Activated T-cell treated with anti-CD3 and anti-CD28 coated beads, Interleukin-2, amount 50 U/mL, for 24 hours (primary cell): Measurements from ENCODE around the gene DNAH11.
"Not testable (repeated sequence)": the region's sequence is repeated elsewhere in the genome, so short reads cannot be mapped to it uniquely, and the experiment has no call there.

Experiments
- DNase-seq: peaks from one replicate; pipeline ENCODE4 v3.0.0-alpha.2; 2020
- H3K27ac Mint-ChIP-seq: 2 replicates; pipeline ENCODE4 v1.8.0; 2020; ENCODE audit warnings: mild to moderate bottlenecking, mixed read lengths
- H3K27me3 Mint-ChIP-seq: 2 replicates; pipeline ENCODE4 v1.8.0; 2020; ENCODE audit warnings: mixed read lengths
- H3K36me3 Mint-ChIP-seq: 2 replicates; pipeline ENCODE4 v1.8.0; 2020; ENCODE audit warnings: low read depth, mixed read lengths
- H3K4me1 Mint-ChIP-seq: 2 replicates; pipeline ENCODE4 v1.8.0; 2020; ENCODE audit warnings: low read depth, mixed read lengths
- H3K4me3 Mint-ChIP-seq: 2 replicates; pipeline ENCODE4 v1.8.0; 2020; ENCODE audit warnings: mild to moderate bottlenecking, moderate library complexity, mixed read lengths
- H3K9me3 Mint-ChIP-seq: 2 replicates; pipeline ENCODE4 v1.8.0; 2020; ENCODE audit warnings: mixed read lengths

The DNAH11 gene

GRCh38 chr7:21700587-21700986, 157.7 kb downstream of the DNAH11 start:
- not testable (repeated sequence) for H3K4me1 Mint-ChIP-seq, H3K9me3 Mint-ChIP-seq, H3K27me3 Mint-ChIP-seq

GRCh38 chr7:21702303-21702702, 159.5 kb downstream of the DNAH11 start:
- Mint-ChIP-seq H3K4me3 (no peak overlapping the region), H3K4me1 (no peaks in the 10 kb centered on the region), H3K27me3 (no peaks in the 10 kb centered on the region), H3K36me3 (no peaks in the 10 kb centered on the region), H3K9me3 (peaks cover 2% of the 10 kb centered on the region), H3K27ac (no peak overlapping the region)
- DNase-seq, result no peak

More at GRCh38 chr7:21700587-21700986, 157.7 kb downstream of the DNAH11 start:
- H3K4me3 Mint-ChIP-seq, H3K36me3 Mint-ChIP-seq, H3K27ac Mint-ChIP-seq, DNase-seq: not testable (repeated sequence)

- no peaks in the 10 kb centered on the region for H3K36me3 Mint-ChIP-seq
- no peaks in the 10 kb centered on the region for H3K27me3 Mint-ChIP-seq
- H3K4me3 Mint-ChIP-seq, result no peak overlapping the region
- H3K4me1 Mint-ChIP-seq, result no peaks in the 10 kb centered on the region
- no peak for DNase-seq
- peaks cover 2% of the 10 kb centered on the region for H3K9me3 Mint-ChIP-seq
- H3K27ac Mint-ChIP-seq, result no peak overlapping the region
Measured at GRCh38 chr7:21704359-21704758, 161.5 kb downstream of the DNAH11 start.

- H3K36me3 Mint-ChIP-seq, result no peaks in the 10 kb centered on the region
Measured at GRCh38 chr7:21706131-21706530, 163.3 kb downstream of the DNAH11 start.

GRCh38 chr7:21707566-21707965, 164.7 kb downstream of the DNAH11 start:
- Mint-ChIP-seq H3K27me3 (peaks cover 7% of the 10 kb centered on the region), H3K4me1 (no peaks in the 10 kb centered on the region), H3K36me3 (no peaks in the 10 kb centered on the region), H3K27ac (no peak overlapping the region), H3K4me3 (no peak overlapping the region), H3K9me3 (no peaks in the 10 kb centered on the region)
- DNase-seq, result no peak

More at GRCh38 chr7:21706131-21706530, 163.3 kb downstream of the DNAH11 start:
- Mint-ChIP-seq H3K27me3 (no peaks in the 10 kb centered on the region), H3K4me3 (no peak overlapping the region), H3K9me3 (no peaks in the 10 kb centered on the region), H3K4me1 (no peaks in the 10 kb centered on the region), H3K27ac (no peak overlapping the region)
- no peak for DNase-seq

GRCh38 chr7:21708096-21708495, 165.3 kb downstream of the DNAH11 start:
- H3K4me1 Mint-ChIP-seq, result no peaks in the 10 kb centered on the region
- H3K27ac Mint-ChIP-seq, result no peak overlapping the region
- no peak overlapping the region for H3K4me3 Mint-ChIP-seq
- H3K36me3 Mint-ChIP-seq, result no peaks in the 10 kb centered on the region
- H3K27me3 Mint-ChIP-seq, result peaks cover 7% of the 10 kb centered on the region
- H3K9me3 Mint-ChIP-seq, result no peaks in the 10 kb centered on the region
- no peak for DNase-seq

- Mint-ChIP-seq H3K27ac (no peak overlapping the region), H3K4me1 (no peaks in the 10 kb centered on the region), H3K4me3 (no peak overlapping the region), H3K9me3 (no peaks in the 10 kb centered on the region), H3K27me3 (peaks cover 6% of the 10 kb centered on the region), H3K36me3 (no peaks in the 10 kb centered on the region)
- DNase-seq, result no peak
Measured at GRCh38 chr7:21717323-21717722, 174.5 kb downstream of the DNAH11 start.

- no peak overlapping the region for H3K4me3 Mint-ChIP-seq
- no peaks in the 10 kb centered on the region for H3K4me1 Mint-ChIP-seq
- no peak for DNase-seq
- H3K27me3 Mint-ChIP-seq, result peaks cover 2% of the 10 kb centered on the region
- H3K9me3 Mint-ChIP-seq, result no peaks in the 10 kb centered on the region
- no peak overlapping the region for H3K27ac Mint-ChIP-seq
- no peaks in the 10 kb centered on the region for H3K36me3 Mint-ChIP-seq
Measured at GRCh38 chr7:21718391-21718790, 175.6 kb downstream of the DNAH11 start.

GRCh38 chr7:21719846-21720245, 177.0 kb downstream of the DNAH11 start:
- Mint-ChIP-seq H3K27me3 (no peaks in the 10 kb centered on the region), H3K36me3 (no peaks in the 10 kb centered on the region), H3K27ac (no peak overlapping the region), H3K4me3 (no peak overlapping the region), H3K9me3 (no peaks in the 10 kb centered on the region), H3K4me1 (no peaks in the 10 kb centered on the region)
- DNase-seq, result no peak

- no peaks in the 10 kb centered on the region for H3K4me1 Mint-ChIP-seq
- no peaks in the 10 kb centered on the region for H3K36me3 Mint-ChIP-seq
- no peak overlapping the region for H3K4me3 Mint-ChIP-seq
- no peaks in the 10 kb centered on the region for H3K9me3 Mint-ChIP-seq
- no peaks in the 10 kb centered on the region for H3K27me3 Mint-ChIP-seq
- no peak overlapping the region for H3K27ac Mint-ChIP-seq
- no peak for DNase-seq
Measured at GRCh38 chr7:21722371-21722770, 179.5 kb downstream of the DNAH11 start.

- no peak overlapping the region for H3K4me3 Mint-ChIP-seq
- no peak for DNase-seq
- H3K27ac Mint-ChIP-seq, result no peak overlapping the region
- H3K9me3 Mint-ChIP-seq, result no peaks in the 10 kb centered on the region
- no peaks in the 10 kb centered on the region for H3K27me3 Mint-ChIP-seq
- no peaks in the 10 kb centered on the region for H3K4me1 Mint-ChIP-seq
- H3K36me3 Mint-ChIP-seq, result no peaks in the 10 kb centered on the region
Measured at GRCh38 chr7:21724562-21724961, 181.7 kb downstream of the DNAH11 start.

- no peaks in the 10 kb centered on the region for H3K36me3 Mint-ChIP-seq
- H3K4me3 Mint-ChIP-seq, result no peak overlapping the region
- no peak overlapping the region for H3K27ac Mint-ChIP-seq
- H3K27me3 Mint-ChIP-seq, result no peaks in the 10 kb centered on the region
- no peak for DNase-seq
- no peaks in the 10 kb centered on the region for H3K9me3 Mint-ChIP-seq
- no peaks in the 10 kb centered on the region for H3K4me1 Mint-ChIP-seq
Measured at GRCh38 chr7:21730399-21730798, 187.6 kb downstream of the DNAH11 start.

- no peaks in the 10 kb centered on the region for H3K36me3 Mint-ChIP-seq
- H3K9me3 Mint-ChIP-seq, result no peaks in the 10 kb centered on the region
- no peaks in the 10 kb centered on the region for H3K4me1 Mint-ChIP-seq
- H3K4me3 Mint-ChIP-seq, result no peak overlapping the region
- H3K27me3 Mint-ChIP-seq, result no peaks in the 10 kb centered on the region
- DNase-seq, result no peak
- H3K27ac Mint-ChIP-seq, result no peak overlapping the region
Measured at GRCh38 chr7:21731977-21732376, 189.1 kb downstream of the DNAH11 start.

- not testable (repeated sequence) for DNase-seq, H3K4me3 Mint-ChIP-seq, H3K27me3 Mint-ChIP-seq, H3K27ac Mint-ChIP-seq, H3K36me3 Mint-ChIP-seq, H3K9me3 Mint-ChIP-seq, H3K4me1 Mint-ChIP-seq
Measured at GRCh38 chr7:21732956-21733355, 190.1 kb downstream of the DNAH11 start.

GRCh38 chr7:21733837-21734236, 191.0 kb downstream of the DNAH11 start:
- H3K9me3 Mint-ChIP-seq, result no peaks in the 10 kb centered on the region
- H3K27me3 Mint-ChIP-seq, result no peaks in the 10 kb centered on the region
- no peak overlapping the region for H3K4me3 Mint-ChIP-seq
- no peak for DNase-seq
- H3K36me3 Mint-ChIP-seq, result no peaks in the 10 kb centered on the region
- no peaks in the 10 kb centered on the region for H3K4me1 Mint-ChIP-seq
- H3K27ac Mint-ChIP-seq, result no peak overlapping the region

GRCh38 chr7:21743493-21743892, 200.7 kb downstream of the DNAH11 start:
- Mint-ChIP-seq H3K4me1 (no peaks in the 10 kb centered on the region), H3K4me3 (no peak overlapping the region), H3K36me3 (no peaks in the 10 kb centered on the region), H3K27me3 (no peaks in the 10 kb centered on the region), H3K27ac (no peak overlapping the region), H3K9me3 (no peaks in the 10 kb centered on the region)
- no peak for DNase-seq
